Measurements from ENCODE around the gene PTH1R.
"Not testable (repeated sequence)": the region's sequence is repeated elsewhere in the genome, so short reads cannot be mapped to it uniquely, and the experiment has no call there.

Gene PTH1R

DNA sequence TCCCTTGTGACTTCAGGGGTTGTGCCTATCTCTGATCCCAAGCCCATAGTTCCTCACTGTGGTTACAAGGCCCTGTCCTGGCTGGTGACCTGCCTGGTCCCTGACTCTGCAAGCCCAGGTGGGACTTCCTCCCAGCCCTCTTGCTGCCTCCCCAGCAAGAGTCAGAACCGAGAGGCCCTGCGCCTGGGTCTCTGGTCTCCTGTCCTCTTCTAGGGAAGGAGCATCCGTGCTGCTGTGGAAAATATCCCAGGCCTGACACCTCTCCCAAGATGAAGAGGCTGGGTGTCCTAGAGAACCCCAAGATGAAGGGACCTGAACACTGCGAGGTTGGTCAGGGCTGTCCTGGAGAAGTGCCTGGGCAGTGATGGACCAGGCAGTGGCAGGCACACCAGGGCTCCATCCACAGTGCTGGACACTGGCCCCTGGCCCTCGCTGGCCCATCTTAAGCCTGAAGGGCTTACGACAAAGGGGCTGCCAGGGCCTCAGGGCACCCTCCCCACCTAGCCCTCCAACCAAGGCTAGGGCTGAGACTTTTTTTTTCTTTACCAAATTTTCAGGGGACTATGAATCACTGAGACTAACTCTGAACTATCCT, 32.7 kb downstream of the PTH1R start:
- Histone ChIP-seq H3K36me3 (ENCODE audit: low read depth) (no peaks in the 10 kb centered on the region), H3K9me3 (ENCODE audit: severe bottlenecking) (no peaks in the 10 kb centered on the region), H3K27me3 (ENCODE audit: insufficient read depth, poor library complexity, severe bottlenecking) (no peaks in the 10 kb centered on the region), H3K27ac (ENCODE audit: poor library complexity, severe bottlenecking) (no peak overlapping the region), H3K4me1 (ENCODE audit: insufficient read depth, poor library complexity, severe bottlenecking) (peaks cover 10% of the 10 kb centered on the region), H3K4me3 (ENCODE audit: severe bottlenecking) (no peak overlapping the region)
- ATAC-seq (ENCODE audit: low read depth), result no peak
- TF ChIP-seq, protein P1, sequence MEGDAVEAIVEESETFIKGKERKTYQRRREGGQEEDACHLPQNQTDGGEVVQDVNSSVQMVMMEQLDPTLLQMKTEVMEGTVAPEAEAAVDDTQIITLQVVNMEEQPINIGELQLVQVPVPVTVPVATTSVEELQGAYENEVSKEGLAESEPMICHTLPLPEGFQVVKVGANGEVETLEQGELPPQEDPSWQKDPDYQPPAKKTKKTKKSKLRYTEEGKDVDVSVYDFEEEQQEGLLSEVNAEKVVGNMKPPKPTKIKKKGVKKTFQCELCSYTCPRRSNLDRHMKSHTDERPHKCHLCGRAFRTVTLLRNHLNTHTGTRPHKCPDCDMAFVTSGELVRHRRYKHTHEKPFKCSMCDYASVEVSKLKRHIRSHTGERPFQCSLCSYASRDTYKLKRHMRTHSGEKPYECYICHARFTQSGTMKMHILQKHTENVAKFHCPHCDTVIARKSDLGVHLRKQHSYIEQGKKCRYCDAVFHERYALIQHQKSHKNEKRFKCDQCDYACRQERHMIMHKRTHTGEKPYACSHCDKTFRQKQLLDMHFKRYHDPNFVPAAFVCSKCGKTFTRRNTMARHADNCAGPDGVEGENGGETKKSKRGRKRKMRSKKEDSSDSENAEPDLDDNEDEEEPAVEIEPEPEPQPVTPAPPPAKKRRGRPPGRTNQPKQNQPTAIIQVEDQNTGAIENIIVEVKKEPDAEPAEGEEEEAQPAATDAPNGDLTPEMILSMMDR (IDR thresholded peaks at IDR 0.05; ENCODE audit: poor library complexity, severe bottlenecking), result no peak
- DNase-seq (ENCODE audit: low spot score), result peak; percentile 38

DNA sequence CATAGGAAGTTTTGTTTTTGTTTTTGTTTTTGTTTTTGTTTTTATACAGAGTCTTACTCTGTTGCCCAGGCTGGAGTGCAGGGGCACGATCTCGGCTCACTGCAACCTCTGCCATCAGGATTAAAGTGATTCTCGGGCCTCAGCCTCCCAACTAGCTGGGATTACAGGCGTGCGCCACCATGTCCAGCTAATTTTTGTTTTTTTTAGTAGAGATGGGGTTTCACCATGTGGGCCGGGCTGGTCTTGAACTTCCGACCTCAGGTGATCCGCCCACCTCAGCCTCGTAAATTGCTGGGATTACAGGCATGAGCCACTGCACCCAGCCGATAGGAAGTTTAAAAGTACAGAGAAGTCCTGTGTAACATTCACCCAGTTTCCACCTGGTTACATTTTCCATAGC, 33.4 kb downstream of the PTH1R start:
- not testable (repeated sequence) for H3K27ac ChIP-seq (ENCODE audit: poor library complexity, severe bottlenecking); H3K36me3 ChIP-seq (ENCODE audit: low read depth); H3K27me3 ChIP-seq (ENCODE audit: insufficient read depth, poor library complexity, severe bottlenecking); H3K9me3 ChIP-seq (ENCODE audit: severe bottlenecking); H3K4me3 ChIP-seq (ENCODE audit: severe bottlenecking); ATAC-seq (ENCODE audit: low read depth); DNase-seq (ENCODE audit: low spot score)
- peaks cover 10% of the 10 kb centered on the region for H3K4me1 ChIP-seq (ENCODE audit: insufficient read depth, poor library complexity, severe bottlenecking)

DNA sequence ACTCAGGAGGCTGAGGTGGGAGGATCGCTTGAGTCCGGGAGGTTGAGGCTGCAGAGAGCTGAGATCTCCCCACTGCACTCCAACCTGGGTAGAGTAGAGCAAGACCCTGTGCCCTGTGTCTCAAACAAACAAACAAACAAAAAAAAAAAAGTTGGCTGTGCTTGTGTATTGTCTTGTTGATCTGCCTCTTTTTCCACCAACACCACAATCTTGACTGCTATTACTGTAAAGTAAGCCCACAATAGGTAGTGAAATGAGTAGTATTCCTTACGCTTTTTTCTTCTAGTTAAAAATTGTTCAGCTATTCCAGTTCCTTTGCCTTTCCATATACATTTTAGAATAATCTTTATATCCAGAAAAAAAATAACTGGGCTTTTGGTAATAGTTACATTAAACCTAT, 35.5 kb downstream of the PTH1R start:
- no peak for ATAC-seq (ENCODE audit: low read depth)
- no peak overlapping the region for H3K27ac ChIP-seq (ENCODE audit: poor library complexity, severe bottlenecking)
- no peak overlapping the region for H3K4me3 ChIP-seq (ENCODE audit: severe bottlenecking)
- peaks cover 10% of the 10 kb centered on the region for H3K4me1 ChIP-seq (ENCODE audit: insufficient read depth, poor library complexity, severe bottlenecking)
- TF ChIP-seq, protein P1 (IDR thresholded peaks at IDR 0.05; ENCODE audit: poor library complexity, severe bottlenecking), result no peak
- peaks cover 7% of the 10 kb centered on the region for H3K36me3 ChIP-seq (ENCODE audit: low read depth)
- H3K27me3 ChIP-seq (ENCODE audit: insufficient read depth, poor library complexity, severe bottlenecking), result no peaks in the 10 kb centered on the region
- H3K9me3 ChIP-seq (ENCODE audit: severe bottlenecking), result peaks cover under 1% of the 10 kb centered on the region
- DNase-seq (ENCODE audit: low spot score), result no peak

GRCh38 chr3:46913644-46914043, 36.1 kb downstream of the PTH1R start:
- ATAC-seq (ENCODE audit: low read depth), result peak; percentile 85
- H3K4me1 ChIP-seq (ENCODE audit: insufficient read depth, poor library complexity, severe bottlenecking), result peaks cover 10% of the 10 kb centered on the region
- peaks cover 6% of the 10 kb centered on the region for H3K9me3 ChIP-seq (ENCODE audit: severe bottlenecking)
- DNase-seq (ENCODE audit: low spot score), result peak; percentile 81
- no peak overlapping the region for H3K4me3 ChIP-seq (ENCODE audit: severe bottlenecking)
- no peaks in the 10 kb centered on the region for H3K27me3 ChIP-seq (ENCODE audit: insufficient read depth, poor library complexity, severe bottlenecking)
- peaks cover 14% of the 10 kb centered on the region for H3K36me3 ChIP-seq (ENCODE audit: low read depth)
- H3K27ac ChIP-seq (ENCODE audit: poor library complexity, severe bottlenecking), result peak overlapping the region; percentile 12
- TF ChIP-seq, protein P1 (IDR thresholded peaks at IDR 0.05; ENCODE audit: poor library complexity, severe bottlenecking), result no peak

DNA sequence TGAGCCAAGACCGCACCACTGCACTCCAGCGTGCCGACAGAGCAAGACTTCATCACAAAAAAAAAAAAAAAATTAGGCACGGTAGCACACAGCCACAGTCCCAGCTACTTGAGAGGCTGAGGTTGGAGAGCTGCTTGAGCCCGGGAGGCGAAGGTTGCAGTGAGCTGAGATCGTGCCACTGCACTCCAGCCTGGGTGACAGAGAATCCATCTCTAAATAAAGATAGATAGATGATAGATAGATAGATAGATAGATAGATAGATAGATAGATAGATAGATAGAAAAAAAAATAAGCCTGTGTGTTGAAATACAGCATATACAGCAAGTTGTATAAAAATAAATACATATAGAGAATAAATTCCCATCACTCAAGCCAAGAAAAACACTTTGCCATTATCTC, 37.3 kb downstream of the PTH1R start:
- Histone ChIP-seq H3K27me3 (ENCODE audit: insufficient read depth, poor library complexity, severe bottlenecking) (no peaks in the 10 kb centered on the region), H3K27ac (ENCODE audit: poor library complexity, severe bottlenecking) (no peak overlapping the region), H3K9me3 (ENCODE audit: severe bottlenecking) (peaks cover 6% of the 10 kb centered on the region), H3K4me3 (ENCODE audit: severe bottlenecking) (no peak overlapping the region), H3K4me1 (ENCODE audit: insufficient read depth, poor library complexity, severe bottlenecking) (peaks cover 10% of the 10 kb centered on the region), H3K36me3 (ENCODE audit: low read depth) (peaks cover 25% of the 10 kb centered on the region)
- DNase-seq (ENCODE audit: low spot score) (no peak), ATAC-seq (ENCODE audit: low read depth) (no peak)
- TF ChIP-seq, protein P1 (IDR thresholded peaks at IDR 0.05; ENCODE audit: poor library complexity, severe bottlenecking), result no peak
